Measurements from ENCODE around the gene RAP1GAP.

Gene RAP1GAP

DNA sequence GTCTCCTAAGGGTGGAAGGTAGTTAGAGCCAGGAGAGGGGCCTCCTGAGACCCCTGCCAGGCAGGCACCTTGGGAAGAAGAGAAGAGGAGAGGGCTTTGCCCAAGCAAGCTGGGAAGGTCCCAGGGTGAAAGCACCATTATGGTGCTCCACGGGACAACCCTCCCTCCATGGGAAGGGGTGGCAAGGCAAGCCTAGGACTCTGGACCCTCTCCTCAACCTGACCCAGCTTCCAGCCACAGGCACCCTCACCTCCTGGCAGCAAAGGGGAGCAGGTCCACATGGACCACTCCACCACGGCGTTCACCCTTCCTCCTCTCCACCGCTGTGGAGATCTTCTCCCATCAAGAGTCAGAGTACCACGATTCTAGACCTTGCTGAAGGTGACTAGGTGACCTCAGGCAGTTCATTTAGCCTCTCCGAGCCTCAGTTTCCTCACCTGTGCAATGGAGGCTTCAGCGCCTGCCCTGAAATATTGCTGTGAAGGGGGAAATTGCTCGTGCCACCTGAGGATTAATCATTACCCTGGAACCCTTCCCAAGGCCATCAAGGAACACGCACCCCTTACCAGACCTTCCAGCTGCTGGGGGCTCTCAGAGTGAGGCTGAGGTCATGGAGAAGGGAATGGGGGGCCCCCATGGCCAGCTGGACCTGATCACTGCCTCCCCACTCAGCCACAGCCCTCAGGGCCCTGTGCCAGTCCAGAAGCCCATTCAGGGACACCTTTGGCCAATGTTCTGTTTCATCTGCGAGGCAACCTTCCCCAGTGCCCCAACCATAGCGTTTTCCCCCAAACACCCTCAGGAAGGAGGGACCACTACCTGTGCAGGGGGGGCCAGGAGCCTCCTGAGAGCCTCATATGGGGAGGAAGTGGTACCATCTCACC, 1.6 kb downstream of the RAP1GAP start:
- Histone ChIP-seq H3K4me1 (ENCODE audit: control insufficient read depth in 1 of 2, insufficient read depth in 1 of 2, low read depth in 1 of 2, low read length in 1 of 2) (peaks cover 31 to 38% of the 10 kb centered on the region in 2 experiments), H3K9me3 (no peaks in the 10 kb centered on the region), H3K27ac (no peak overlapping the region), H3K4me3 (ENCODE audit: low read depth in 1 of 2, low read length in 1 of 2) (no peak overlapping the region), H3K27me3 (peaks cover 70% of the 10 kb centered on the region), H3K36me3 (no peaks in the 10 kb centered on the region)
- TF ChIP-seq, protein P1, sequence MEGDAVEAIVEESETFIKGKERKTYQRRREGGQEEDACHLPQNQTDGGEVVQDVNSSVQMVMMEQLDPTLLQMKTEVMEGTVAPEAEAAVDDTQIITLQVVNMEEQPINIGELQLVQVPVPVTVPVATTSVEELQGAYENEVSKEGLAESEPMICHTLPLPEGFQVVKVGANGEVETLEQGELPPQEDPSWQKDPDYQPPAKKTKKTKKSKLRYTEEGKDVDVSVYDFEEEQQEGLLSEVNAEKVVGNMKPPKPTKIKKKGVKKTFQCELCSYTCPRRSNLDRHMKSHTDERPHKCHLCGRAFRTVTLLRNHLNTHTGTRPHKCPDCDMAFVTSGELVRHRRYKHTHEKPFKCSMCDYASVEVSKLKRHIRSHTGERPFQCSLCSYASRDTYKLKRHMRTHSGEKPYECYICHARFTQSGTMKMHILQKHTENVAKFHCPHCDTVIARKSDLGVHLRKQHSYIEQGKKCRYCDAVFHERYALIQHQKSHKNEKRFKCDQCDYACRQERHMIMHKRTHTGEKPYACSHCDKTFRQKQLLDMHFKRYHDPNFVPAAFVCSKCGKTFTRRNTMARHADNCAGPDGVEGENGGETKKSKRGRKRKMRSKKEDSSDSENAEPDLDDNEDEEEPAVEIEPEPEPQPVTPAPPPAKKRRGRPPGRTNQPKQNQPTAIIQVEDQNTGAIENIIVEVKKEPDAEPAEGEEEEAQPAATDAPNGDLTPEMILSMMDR (IDR thresholded peaks at IDR 0.05) = no peak

DNA sequence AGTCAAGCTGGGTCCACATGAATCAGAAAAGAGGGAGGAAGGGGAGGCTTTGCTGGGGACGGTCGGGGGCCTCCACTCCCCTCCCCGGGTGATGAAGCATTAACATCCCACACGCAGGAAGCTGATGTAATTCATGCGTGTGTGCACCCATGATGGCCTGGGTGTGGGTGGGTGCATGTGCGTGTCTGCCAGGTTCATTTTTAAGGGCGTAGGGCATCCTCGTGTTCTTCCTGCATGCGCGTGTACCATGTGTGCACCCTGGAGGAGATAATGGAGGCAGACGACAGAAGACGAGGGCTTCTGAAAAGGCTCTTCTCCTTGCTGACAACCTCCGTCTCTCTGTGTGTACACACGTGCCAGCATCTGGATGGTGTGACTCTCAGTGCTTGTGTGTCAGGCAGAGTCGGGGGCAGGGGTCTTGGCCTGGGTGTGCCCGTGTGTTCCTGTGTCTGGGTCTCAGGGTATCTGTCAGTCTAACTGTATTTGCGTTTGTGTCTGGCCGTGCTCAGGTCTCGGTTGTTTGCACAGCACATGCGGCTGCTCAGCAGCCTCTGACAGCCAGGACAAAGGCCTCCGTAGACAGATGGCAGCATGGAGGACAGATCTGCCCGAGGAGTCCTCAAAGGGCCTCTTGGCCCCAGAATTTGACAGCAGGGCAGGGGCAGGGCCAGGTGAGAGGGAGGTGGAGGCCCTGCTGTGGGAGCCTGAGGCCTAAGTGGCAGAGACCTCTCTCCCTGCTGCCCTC, 2.4 kb downstream of the RAP1GAP start:
- Histone ChIP-seq H3K27ac (no peak overlapping the region), H3K36me3 (no peaks in the 10 kb centered on the region), H3K27me3 (peaks cover 70% of the 10 kb centered on the region), H3K9me3 (no peaks in the 10 kb centered on the region), H3K4me1 (ENCODE audit: control insufficient read depth in 1 of 2, insufficient read depth in 1 of 2, low read depth in 1 of 2, low read length in 1 of 2) (peaks cover 31 to 38% of the 10 kb centered on the region in 2 experiments), H3K4me3 (ENCODE audit: low read depth in 1 of 2, low read length in 1 of 2) (no peak overlapping the region)
- TF ChIP-seq, protein P1 (IDR thresholded peaks at IDR 0.05) = no peak

DNA sequence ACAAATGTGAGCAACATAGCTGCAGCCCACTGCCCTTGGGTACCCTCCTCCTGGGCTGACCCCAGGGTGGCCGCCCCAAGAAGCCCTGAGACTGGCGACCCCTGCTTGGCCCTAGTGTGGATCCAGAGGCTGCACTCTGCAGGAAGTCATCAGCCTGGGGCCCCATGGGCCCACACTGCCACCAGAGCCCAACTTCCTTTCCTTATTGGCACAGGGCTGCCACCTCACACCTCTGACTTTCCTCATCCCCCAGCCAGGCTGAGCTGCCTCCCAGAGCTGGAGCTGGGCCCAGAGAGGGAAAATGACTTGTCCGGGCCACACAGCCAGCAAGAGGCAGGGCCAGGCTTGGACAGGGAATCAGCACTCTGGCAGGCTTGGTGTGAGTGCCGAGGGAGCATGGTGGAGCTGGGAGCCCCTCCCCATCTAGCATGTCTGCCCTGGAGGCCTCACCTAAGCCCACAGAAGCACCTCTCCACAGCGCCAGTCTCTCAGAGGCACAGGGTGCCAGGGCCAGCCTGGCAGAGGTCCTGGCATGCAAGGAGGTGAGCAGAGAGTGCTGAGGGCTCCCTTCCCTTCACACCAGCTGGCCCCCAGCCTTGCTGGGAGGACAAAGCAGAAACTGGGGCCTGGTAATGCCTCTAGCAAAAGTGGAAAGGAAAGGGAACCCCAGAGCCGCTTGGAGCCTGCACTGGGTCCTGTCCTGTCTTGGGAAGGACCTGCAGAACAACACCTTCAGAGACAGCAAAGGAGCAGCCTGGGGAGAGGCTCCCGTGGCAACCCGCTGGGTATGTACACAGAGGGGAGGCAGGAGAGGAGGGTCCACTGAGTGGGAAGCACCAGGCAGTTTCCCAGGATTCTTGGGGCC, 3.2 kb downstream of the RAP1GAP start:
- peaks cover 70% of the 10 kb centered on the region for H3K27me3 ChIP-seq
- TF ChIP-seq, protein P1 (IDR thresholded peaks at IDR 0.05) = no peak
- H3K36me3 ChIP-seq = no peaks in the 10 kb centered on the region
- H3K27ac ChIP-seq = no peak overlapping the region
- H3K9me3 ChIP-seq = no peaks in the 10 kb centered on the region
- peaks cover 31 to 38% of the 10 kb centered on the region in 2 experiments for H3K4me1 ChIP-seq (ENCODE audit: control insufficient read depth in 1 of 2, insufficient read depth in 1 of 2, low read depth in 1 of 2, low read length in 1 of 2)
- no peak overlapping the region for H3K4me3 ChIP-seq (ENCODE audit: low read depth in 1 of 2, low read length in 1 of 2)

DNA sequence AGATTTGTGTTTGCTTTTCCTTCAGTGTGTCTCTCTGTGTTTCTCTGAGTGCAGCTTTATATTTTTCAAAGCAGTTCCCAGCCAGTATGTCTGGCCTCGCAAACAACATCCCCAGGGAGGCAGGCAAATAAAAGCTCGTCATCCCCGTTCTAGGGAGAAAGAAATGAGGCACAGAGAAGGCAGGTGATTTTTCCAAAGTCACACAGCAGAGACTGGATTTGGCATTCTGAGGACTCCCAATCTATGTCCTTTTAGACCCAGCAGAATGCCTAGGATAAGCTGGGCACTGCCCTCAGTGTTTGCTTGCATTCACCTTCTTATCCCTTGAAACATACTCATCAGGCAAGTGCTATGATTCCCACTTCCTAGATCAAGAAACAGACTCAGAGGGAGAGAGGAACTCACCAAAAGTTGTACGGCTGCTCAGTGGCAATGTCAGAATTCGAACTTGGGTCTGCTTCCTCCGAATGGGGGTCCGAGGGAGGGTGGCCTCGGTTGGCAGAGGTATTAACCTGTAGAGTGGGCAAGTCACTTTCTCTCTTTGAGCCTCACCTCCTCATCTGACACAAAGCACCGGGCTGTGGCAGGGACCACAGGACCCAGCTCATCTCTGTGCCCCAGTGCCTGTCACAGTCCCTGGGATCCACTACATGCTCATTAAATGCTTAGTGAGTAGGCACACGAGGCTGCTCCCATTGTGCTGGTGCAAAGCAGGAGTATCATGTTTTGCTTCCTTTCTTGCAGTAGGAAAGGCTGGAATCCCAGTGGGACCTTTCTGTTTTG, 4.2 kb downstream of the RAP1GAP start:
- Histone ChIP-seq H3K9me3 (no peaks in the 10 kb centered on the region), H3K27ac (no peak overlapping the region), H3K4me3 (ENCODE audit: low read depth in 1 of 2, low read length in 1 of 2) (no peak overlapping the region), H3K27me3 (peaks cover 70% of the 10 kb centered on the region), H3K4me1 (ENCODE audit: control insufficient read depth in 1 of 2, insufficient read depth in 1 of 2, low read depth in 1 of 2, low read length in 1 of 2) (peaks cover 30 to 37% of the 10 kb centered on the region in 2 experiments), H3K36me3 (no peaks in the 10 kb centered on the region)
- TF ChIP-seq, protein P1 (IDR thresholded peaks at IDR 0.05) = no peak

Measured in neutrophil (primary cell).